ENCODE measurements around the gene RNF130. TPM values are rescaled to one million over a fixed set of nuclear protein-coding genes. Genes with fewer than 3 reads are reported as not detected.
A peak's percentile ranks its signal among the peaks of the same experiment; 100 is the strongest.

The RNF130 gene
- polyA plus RNA-seq, 1 donor from 2014 or later = 48.7 TPM

GRCh38 chr5:179906795-179907555 lies 164.6 kb downstream of the RNF130 start:
- H3K27me3 ChIP-seq (ENCODE audit: insufficient read depth, low read depth, low read length) = no peaks in the 10 kb centered on the region
- H2AFZ ChIP-seq (ENCODE audit: low read depth, low read length) = no peak overlapping the region
- no peaks in the 10 kb centered on the region for H3F3A ChIP-seq (ENCODE audit: insufficient read depth, low read length, poor library complexity, severe bottlenecking)
- H3K27ac ChIP-seq (ENCODE audit: low read length) = no peak overlapping the region
- peak overlapping the region; percentile 69 for H3K4me2 ChIP-seq (ENCODE audit: low read length)
- no peaks in the 10 kb centered on the region for H3K36me3 ChIP-seq (ENCODE audit: insufficient read depth, low read length)
- H4K20me1 ChIP-seq (ENCODE audit: insufficient read depth) = no peaks in the 10 kb centered on the region
- peak overlapping the region; percentile 73 for H3K4me3 ChIP-seq (ENCODE audit: low read length)
- H3K9me3 ChIP-seq (ENCODE audit: low read length) = no peaks in the 10 kb centered on the region
- H3K9ac ChIP-seq (ENCODE audit: low read length) = peak overlapping the region; percentile 65
- peaks cover 8% of the 10 kb centered on the region for H3K79me2 ChIP-seq (replicated peaks; ENCODE audit: insufficient read depth, low read length)
- TF ChIP-seq EP300 (conservative IDR thresholded peaks at IDR 0.05; ENCODE audit: poor library complexity, severe bottlenecking) = no peak
- TF ChIP-seq MXI1 (conservative IDR thresholded peaks at IDR 0.05; ENCODE audit: poor library complexity, severe bottlenecking) = peak; percentile 4
- no peaks in the 10 kb centered on the region for H3K9me2 ChIP-seq (ENCODE audit: insufficient read depth, low read length)

- peak overlapping the region; percentile 69 for H3K4me2 ChIP-seq (ENCODE audit: low read length)
- peaks cover 8% of the 10 kb centered on the region for H3K79me2 ChIP-seq (replicated peaks; ENCODE audit: insufficient read depth, low read length)
- H3K4me3 ChIP-seq (ENCODE audit: low read length) = peak overlapping the region; percentile 73
- H3F3A ChIP-seq (ENCODE audit: insufficient read depth, low read length, poor library complexity, severe bottlenecking) = no peaks in the 10 kb centered on the region
- H3K27me3 ChIP-seq (ENCODE audit: insufficient read depth, low read depth, low read length) = no peaks in the 10 kb centered on the region
- H2AFZ ChIP-seq (ENCODE audit: low read depth, low read length) = no peak overlapping the region
- TF ChIP-seq, protein P1, sequence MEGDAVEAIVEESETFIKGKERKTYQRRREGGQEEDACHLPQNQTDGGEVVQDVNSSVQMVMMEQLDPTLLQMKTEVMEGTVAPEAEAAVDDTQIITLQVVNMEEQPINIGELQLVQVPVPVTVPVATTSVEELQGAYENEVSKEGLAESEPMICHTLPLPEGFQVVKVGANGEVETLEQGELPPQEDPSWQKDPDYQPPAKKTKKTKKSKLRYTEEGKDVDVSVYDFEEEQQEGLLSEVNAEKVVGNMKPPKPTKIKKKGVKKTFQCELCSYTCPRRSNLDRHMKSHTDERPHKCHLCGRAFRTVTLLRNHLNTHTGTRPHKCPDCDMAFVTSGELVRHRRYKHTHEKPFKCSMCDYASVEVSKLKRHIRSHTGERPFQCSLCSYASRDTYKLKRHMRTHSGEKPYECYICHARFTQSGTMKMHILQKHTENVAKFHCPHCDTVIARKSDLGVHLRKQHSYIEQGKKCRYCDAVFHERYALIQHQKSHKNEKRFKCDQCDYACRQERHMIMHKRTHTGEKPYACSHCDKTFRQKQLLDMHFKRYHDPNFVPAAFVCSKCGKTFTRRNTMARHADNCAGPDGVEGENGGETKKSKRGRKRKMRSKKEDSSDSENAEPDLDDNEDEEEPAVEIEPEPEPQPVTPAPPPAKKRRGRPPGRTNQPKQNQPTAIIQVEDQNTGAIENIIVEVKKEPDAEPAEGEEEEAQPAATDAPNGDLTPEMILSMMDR (IDR thresholded peaks at IDR 0.05; ENCODE audit: poor library complexity, severe bottlenecking) = no peak
- TF ChIP-seq TAF1 (IDR thresholded peaks at IDR 0.05; ENCODE audit: low read depth) (no peak), RAD21 (conservative IDR thresholded peaks at IDR 0.05) (no peak), EP300 (conservative IDR thresholded peaks at IDR 0.05; ENCODE audit: poor library complexity, severe bottlenecking) (no peak), EZH2 (IDR thresholded peaks at IDR 0.05; ENCODE audit: borderline replicate concordance, insufficient read depth, low read length, poor library complexity, severe bottlenecking) (no peak), SMC3 (conservative IDR thresholded peaks at IDR 0.05; ENCODE audit: poor library complexity) (no peak), REST (IDR thresholded peaks at IDR 0.05; ENCODE audit: borderline replicate concordance) (no peak), MXI1 (conservative IDR thresholded peaks at IDR 0.05; ENCODE audit: poor library complexity, severe bottlenecking) (no peak), POLR2AphosphoS5 (IDR thresholded peaks at IDR 0.05) (no peak)
- H3K36me3 ChIP-seq (ENCODE audit: insufficient read depth, low read length) = no peaks in the 10 kb centered on the region
- no peaks in the 10 kb centered on the region for H3K9me2 ChIP-seq (ENCODE audit: insufficient read depth, low read length)
- no peaks in the 10 kb centered on the region for H3K9me3 ChIP-seq (ENCODE audit: low read length)
- peak overlapping the region; percentile 65 for H3K9ac ChIP-seq (ENCODE audit: low read length)
- H4K20me1 ChIP-seq (ENCODE audit: insufficient read depth) = no peaks in the 10 kb centered on the region
- no peak overlapping the region for H3K27ac ChIP-seq (ENCODE audit: low read length)
These were observed 165.2 kb downstream of the RNF130 start for GRCh38 chr5:179906294-179906794.

Data from neural cell (in vitro differentiated cells).